HL-60 (cell line): ENCODE data around the gene SLC7A9.

ENCODE experiments used
- TF ChIP-seq, protein P1 (sequence below): IDR thresholded peaks from one replicate; pipeline ENCODE4 v1.5.1; 2011; ENCODE audit warnings: low read length, control low read depth, inconsistent platforms; ENCODE audit not compliant: insufficient read depth
- TF ChIP-seq, protein P2 (sequence below): IDR thresholded peaks from 2 replicates; pipeline ENCODE4 v1.6.1; 2012; ENCODE audit warnings: low read depth; ENCODE audit not compliant: insufficient replicate concordance

DNA sequence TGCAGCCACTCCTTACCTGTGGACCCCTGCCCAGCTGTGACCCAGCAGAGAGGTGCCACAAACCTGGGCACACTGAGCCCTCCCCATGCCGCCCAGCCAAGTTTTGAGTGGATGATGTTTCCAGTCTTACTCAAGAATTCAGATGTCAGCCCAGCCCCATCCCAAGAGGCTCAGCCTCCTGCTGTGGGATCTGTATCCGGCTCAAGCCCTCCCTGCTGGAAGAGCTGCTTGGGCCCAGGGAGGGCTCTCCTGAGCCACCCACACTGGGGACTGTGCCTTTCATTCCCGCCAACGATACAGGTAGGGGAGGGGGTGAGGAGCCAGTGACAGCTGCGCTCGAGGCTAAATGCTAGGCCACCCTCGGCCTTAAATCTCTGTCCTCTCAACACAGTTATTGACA, 5.9 kb upstream of the SLC7A9 start:
- TF ChIP-seq, protein P1, sequence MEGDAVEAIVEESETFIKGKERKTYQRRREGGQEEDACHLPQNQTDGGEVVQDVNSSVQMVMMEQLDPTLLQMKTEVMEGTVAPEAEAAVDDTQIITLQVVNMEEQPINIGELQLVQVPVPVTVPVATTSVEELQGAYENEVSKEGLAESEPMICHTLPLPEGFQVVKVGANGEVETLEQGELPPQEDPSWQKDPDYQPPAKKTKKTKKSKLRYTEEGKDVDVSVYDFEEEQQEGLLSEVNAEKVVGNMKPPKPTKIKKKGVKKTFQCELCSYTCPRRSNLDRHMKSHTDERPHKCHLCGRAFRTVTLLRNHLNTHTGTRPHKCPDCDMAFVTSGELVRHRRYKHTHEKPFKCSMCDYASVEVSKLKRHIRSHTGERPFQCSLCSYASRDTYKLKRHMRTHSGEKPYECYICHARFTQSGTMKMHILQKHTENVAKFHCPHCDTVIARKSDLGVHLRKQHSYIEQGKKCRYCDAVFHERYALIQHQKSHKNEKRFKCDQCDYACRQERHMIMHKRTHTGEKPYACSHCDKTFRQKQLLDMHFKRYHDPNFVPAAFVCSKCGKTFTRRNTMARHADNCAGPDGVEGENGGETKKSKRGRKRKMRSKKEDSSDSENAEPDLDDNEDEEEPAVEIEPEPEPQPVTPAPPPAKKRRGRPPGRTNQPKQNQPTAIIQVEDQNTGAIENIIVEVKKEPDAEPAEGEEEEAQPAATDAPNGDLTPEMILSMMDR, result no peak
- TF ChIP-seq, protein P2, sequence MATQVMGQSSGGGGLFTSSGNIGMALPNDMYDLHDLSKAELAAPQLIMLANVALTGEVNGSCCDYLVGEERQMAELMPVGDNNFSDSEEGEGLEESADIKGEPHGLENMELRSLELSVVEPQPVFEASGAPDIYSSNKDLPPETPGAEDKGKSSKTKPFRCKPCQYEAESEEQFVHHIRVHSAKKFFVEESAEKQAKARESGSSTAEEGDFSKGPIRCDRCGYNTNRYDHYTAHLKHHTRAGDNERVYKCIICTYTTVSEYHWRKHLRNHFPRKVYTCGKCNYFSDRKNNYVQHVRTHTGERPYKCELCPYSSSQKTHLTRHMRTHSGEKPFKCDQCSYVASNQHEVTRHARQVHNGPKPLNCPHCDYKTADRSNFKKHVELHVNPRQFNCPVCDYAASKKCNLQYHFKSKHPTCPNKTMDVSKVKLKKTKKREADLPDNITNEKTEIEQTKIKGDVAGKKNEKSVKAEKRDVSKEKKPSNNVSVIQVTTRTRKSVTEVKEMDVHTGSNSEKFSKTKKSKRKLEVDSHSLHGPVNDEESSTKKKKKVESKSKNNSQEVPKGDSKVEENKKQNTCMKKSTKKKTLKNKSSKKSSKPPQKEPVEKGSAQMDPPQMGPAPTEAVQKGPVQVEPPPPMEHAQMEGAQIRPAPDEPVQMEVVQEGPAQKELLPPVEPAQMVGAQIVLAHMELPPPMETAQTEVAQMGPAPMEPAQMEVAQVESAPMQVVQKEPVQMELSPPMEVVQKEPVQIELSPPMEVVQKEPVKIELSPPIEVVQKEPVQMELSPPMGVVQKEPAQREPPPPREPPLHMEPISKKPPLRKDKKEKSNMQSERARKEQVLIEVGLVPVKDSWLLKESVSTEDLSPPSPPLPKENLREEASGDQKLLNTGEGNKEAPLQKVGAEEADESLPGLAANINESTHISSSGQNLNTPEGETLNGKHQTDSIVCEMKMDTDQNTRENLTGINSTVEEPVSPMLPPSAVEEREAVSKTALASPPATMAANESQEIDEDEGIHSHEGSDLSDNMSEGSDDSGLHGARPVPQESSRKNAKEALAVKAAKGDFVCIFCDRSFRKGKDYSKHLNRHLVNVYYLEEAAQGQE, result no peak
